GM04504 (cell line): ENCODE results near the gene TBCEL.
A peak's percentile ranks its signal among the peaks of the same experiment; 100 is the strongest.
"Not testable (repeated sequence)": the region's sequence is repeated elsewhere in the genome, so short reads cannot be mapped to it uniquely, and the experiment has no call there.

Source experiments
- DNase-seq: peaks from one replicate; pipeline ENCODE4 v3.0.0-alpha.2; 2012; ENCODE audit warnings: low read depth

Gene TBCEL

GRCh38 chr11:121023848-121024751 lies at the start of gene TBCEL:
TSS of gene TBCEL (plus strand) at chr11:121024102. CDS start at chr11:121045691, 21,589 bp downstream.
- DNase-seq, result peak; percentile 55

- no peak for DNase-seq
These were observed 49.4 kb upstream of the TBCEL start for GRCh38 chr11:120974466-120974865.

- DNase-seq, result no peak
These were observed 48.9 kb upstream of the TBCEL start for GRCh38 chr11:120974965-120975364.

- DNase-seq, result no peak
These were observed 46.4 kb upstream of the TBCEL start for GRCh38 chr11:120977266-120978137.

GRCh38 chr11:120978701-120979100 lies 45.2 kb upstream of the TBCEL start:
- DNase-seq, result no peak

GRCh38 chr11:120985718-120986569 lies 38.0 kb upstream of the TBCEL start:
- peak; percentile 14 for DNase-seq

GRCh38 chr11:120988603-120989002 lies 35.3 kb upstream of the TBCEL start:
- DNase-seq, result no peak

GRCh38 chr11:120991830-120992686 lies 31.8 kb upstream of the TBCEL start:
- no peak for DNase-seq

- no peak for DNase-seq
These were observed 29.6 kb upstream of the TBCEL start for GRCh38 chr11:120994091-120994859.

- no peak for DNase-seq
These were observed 28.7 kb upstream of the TBCEL start for GRCh38 chr11:120995184-120995583.

- no peak for DNase-seq
These were observed 26.9 kb upstream of the TBCEL start for GRCh38 chr11:120996973-120997372.

- no peak for DNase-seq
These were observed 25.3 kb upstream of the TBCEL start for GRCh38 chr11:120998581-120998980.

- no peak for DNase-seq
These were observed 19.6 kb upstream of the TBCEL start for GRCh38 chr11:121004206-121004840.

GRCh38 chr11:121006922-121007321 lies 17.0 kb upstream of the TBCEL start:
- DNase-seq, result no peak

GRCh38 chr11:121008551-121008950 lies 15.4 kb upstream of the TBCEL start:
- DNase-seq, result no peak

- no peak for DNase-seq
These were observed 11.8 kb upstream of the TBCEL start for GRCh38 chr11:121012091-121012490.

GRCh38 chr11:121018746-121019145 lies 5.2 kb upstream of the TBCEL start:
- DNase-seq, result no peak

- not testable (repeated sequence) for DNase-seq
These were observed 2.2 kb upstream of the TBCEL start for GRCh38 chr11:121021718-121022117.

GRCh38 chr11:121024989-121025388 lies 1.1 kb downstream of the TBCEL start:
- DNase-seq, result no peak

- no peak for DNase-seq
These were observed 5.3 kb downstream of the TBCEL start for GRCh38 chr11:121029153-121029552.
